CMK (cell line): ENCODE data around the gene KRT40.
A peak's percentile ranks its signal among the peaks of the same experiment; 100 is the strongest.

Experiments
- DNase-seq: peaks from one replicate; pipeline ENCODE4 v3.0.0-alpha.2; 2010; ENCODE audit warnings: low read depth

The KRT40 gene

GRCh38 chr17:40996829-40997228 is 12.7 kb upstream of the KRT40 start:
- no peak for DNase-seq

GRCh38 chr17:40995116-40995515 is 11.0 kb upstream of the KRT40 start:
- DNase-seq: no peak

GRCh38 chr17:40993839-40994238 is 9.7 kb upstream of the KRT40 start, which contains the start of gene KRTAP3-3:
KRTAP3-3 (minus strand) TSS chr17:40994164; CDS start chr17:40994097, 67 bp downstream.
- DNase-seq: no peak

GRCh38 chr17:40993084-40993483 is 9.0 kb upstream of the KRT40 start:
- DNase-seq: no peak

- DNase-seq: no peak
Measured at GRCh38 chr17:40992666-40993065, 8.5 kb upstream of the KRT40 start.

GRCh38 chr17:40986920-40987319 is 2.8 kb upstream of the KRT40 start:
- no peak for DNase-seq

GRCh38 chr17:40981115-40981514 is 3.0 kb downstream of the KRT40 start:
- DNase-seq: no peak

GRCh38 chr17:40980596-40980995 is 3.5 kb downstream of the KRT40 start:
- no peak for DNase-seq

- DNase-seq: no peak
Measured at GRCh38 chr17:40980117-40980516, 4.0 kb downstream of the KRT40 start.

- no peak for DNase-seq
Measured at GRCh38 chr17:40978575-40979151, 5.5 kb downstream of the KRT40 start.

GRCh38 chr17:40975516-40975915 is 8.6 kb downstream of the KRT40 start:
- DNase-seq: no peak

- no peak for DNase-seq
Measured at GRCh38 chr17:40974366-40974765, 9.8 kb downstream of the KRT40 start.

GRCh38 chr17:40967582-40967981 is 16.5 kb downstream of the KRT40 start:
- no peak for DNase-seq

- no peak for DNase-seq
Measured at GRCh38 chr17:40966848-40967247, 17.3 kb downstream of the KRT40 start, which contains the start of gene KRT39. KRT39 (minus strand) TSS chr17:40966948; CDS start chr17:40966856, 92 bp downstream.

GRCh38 chr17:40963838-40964237 is 20.3 kb downstream of the KRT40 start:
- peak; percentile 2 for DNase-seq

GRCh38 chr17:40962059-40962561 is 22.0 kb downstream of the KRT40 start:
- DNase-seq: no peak

GRCh38 chr17:40961591-40961990 is 22.5 kb downstream of the KRT40 start:
- DNase-seq: no peak

GRCh38 chr17:40960144-40960543 is 24.0 kb downstream of the KRT40 start:
- no peak for DNase-seq

GRCh38 chr17:40958086-40958953 is 25.8 kb downstream of the KRT40 start:
- no peak for DNase-seq

- DNase-seq: no peak
Measured at GRCh38 chr17:40956401-40957254, 27.5 kb downstream of the KRT40 start.

- DNase-seq: no peak
Measured at GRCh38 chr17:40953881-40954280, 30.2 kb downstream of the KRT40 start.

- no peak for DNase-seq
Measured at GRCh38 chr17:40952661-40953060, 31.5 kb downstream of the KRT40 start.
